Tibial nerve (tissue), 4 donors: ENCODE measurements around the gene ZNF226. TPM values are rescaled to one million over a fixed set of nuclear protein-coding genes. Genes with fewer than 3 reads are reported as not detected.
"Not testable (repeated sequence)": the region's sequence is repeated elsewhere in the genome, so short reads cannot be mapped to it uniquely, and the experiment has no call there.

ENCODE experiments used
- DNase-seq, 2 donors: peaks; one replicate each; pipeline ENCODE4 v3.0.0-alpha.2; 2019; ENCODE audit warnings: low spot score in 2 of 2
- H3K27ac ChIP-seq, 4 donors: fragments of 200-600 bp; sonication (generic) in 3 of 4; one replicate each; pipeline ENCODE4 v1.5.1; 2017 to 2019; ENCODE audit warnings: mild to moderate bottlenecking in 1 of 4
- H3K27me3 ChIP-seq, 2 donors: fragments of 200-600 bp; sonication (generic) in 1 of 2; one replicate each; pipeline versions ENCODE4 v1.5.1 to v1.6.0; 2017 to 2019
- H3K36me3 ChIP-seq, 3 donors: fragments of 200-600 bp; sonication (generic); one replicate each; pipeline ENCODE4 v1.5.1; 2018 to 2019
- H3K4me1 ChIP-seq, 4 donors: fragments of 200-600 bp; sonication (generic) in 3 of 4; one replicate each; pipeline ENCODE4 v1.5.1; 2017 to 2019
- H3K4me3 ChIP-seq, 4 donors: fragments of 200-600 bp; sonication (generic) in 3 of 4; one replicate each; pipeline ENCODE4 v1.5.1; 2017 to 2019; ENCODE audit warnings: mild to moderate bottlenecking in 1 of 4, moderate library complexity in 1 of 4
- H3K9me3 ChIP-seq, 4 donors: fragments of 200-600 bp; sonication (generic) in 3 of 4; one replicate each; pipeline ENCODE4 v1.5.1; 2017 to 2019
- CTCF ChIP-seq, 5 experiments: fragments of 200-600 bp in 3 of 5; fragments of 450-650 bp in 2 of 5; sonication (generic) in 3 of 5; IDR thresholded peaks; one replicate each; pipeline ENCODE4 v1.5.1; 2016 to 2019; ENCODE audit warnings: antibody characterized with exemption in 5 of 5, mild to moderate bottlenecking in 3 of 5, moderate library complexity in 2 of 5
- EP300 ChIP-seq, 2 donors: sonication (generic); formaldehyde crosslinking; IDR thresholded peaks; one replicate each; pipeline ENCODE4 v1.6.1; 2017; ENCODE audit warnings: antibody characterized with exemption in 2 of 2, mild to moderate bottlenecking in 1 of 2
- POLR2A ChIP-seq, 2 donors: fragments of 450-650 bp; IDR thresholded peaks; one replicate each; pipeline ENCODE4 v1.6.1; 2017; ENCODE audit warnings: antibody characterized with exemption in 2 of 2, mild to moderate bottlenecking in 2 of 2, moderate library complexity in 2 of 2
- WGBS, 2 donors: methylation state at CpG; one replicate each; pipeline ENCODE4 v1.1.5; 2018; 5-methylcytosine and 5-hydroxymethylcytosine counted together
- total RNA-seq, 4 donors: library from RNA; depleted of rRNA; stranded (reverse); fragments of >200 nt; gene quantifications; one replicate each; pipeline ENCODE4 v1.1.0, GENCODE V29; 2016

The ZNF226 gene
- total RNA-seq, 4 donors from 2014 or later = 18.0 to 29.1 (median 23.3) TPM

GRCh38 chr19:44196772-44197171 lies 31.9 kb downstream of the ZNF226 start:
- no peak overlapping the region for H3K4me3 ChIP-seq
- H3K4me1 ChIP-seq = no peaks in the 10 kb centered on the region
- no peak for DNase-seq
- no peak overlapping the region for H3K27ac ChIP-seq
- no peak for TF ChIP-seq POLR2A (IDR thresholded peaks at IDR 0.05)
- TF ChIP-seq CTCF (IDR thresholded peaks at IDR 0.05) = no peak
- no peak for TF ChIP-seq EP300 (IDR thresholded peaks at IDR 0.05)
- H3K27me3 ChIP-seq = no peaks in the 10 kb centered on the region
- H3K9me3 ChIP-seq = peaks cover 0 to 67% (median 7%) of the 10 kb centered on the region in 4 donors
- H3K36me3 ChIP-seq = peaks cover 0 to 31% (median 0%) of the 10 kb centered on the region in 3 donors

- Histone ChIP-seq H3K4me1 (peaks cover 0 to 3% (median 0%) of the 10 kb centered on the region in 4 donors), H3K4me3 (no peak overlapping the region), H3K27ac (no peak overlapping the region), H3K9me3 (peaks cover 0 to 70% (median 2%) of the 10 kb centered on the region in 4 donors), H3K36me3 (peaks cover 0 to 8% (median 0%) of the 10 kb centered on the region in 3 donors), H3K27me3 (no peaks in the 10 kb centered on the region)
- 67 to 79% methylated on average over 1 of the region's 1 CpG for WGBS, 2 donors
- no peak for TF ChIP-seq POLR2A (IDR thresholded peaks at IDR 0.05)
- TF ChIP-seq CTCF (IDR thresholded peaks at IDR 0.05) = no peak
- TF ChIP-seq EP300 (IDR thresholded peaks at IDR 0.05) = no peak
- DNase-seq = no peak
Observed at GRCh38 chr19:44202470-44202869, 37.6 kb downstream of the ZNF226 start.

GRCh38 chr19:44202974-44203373 lies 38.1 kb downstream of the ZNF226 start:
- no peak for DNase-seq
- H3K36me3 ChIP-seq = peaks cover 0 to 8% (median 0%) of the 10 kb centered on the region in 3 donors
- 93 to 100% methylated on average over 2 of the region's 2 CpGs for WGBS, 2 donors
- H3K27ac ChIP-seq = no peak overlapping the region
- H3K4me3 ChIP-seq = no peak overlapping the region
- no peaks in the 10 kb centered on the region for H3K27me3 ChIP-seq
- no peak for TF ChIP-seq POLR2A (IDR thresholded peaks at IDR 0.05)
- TF ChIP-seq CTCF (IDR thresholded peaks at IDR 0.05) = no peak
- TF ChIP-seq EP300 (IDR thresholded peaks at IDR 0.05) = no peak
- peaks cover 0 to 5% (median 1%) of the 10 kb centered on the region in 4 donors for H3K4me1 ChIP-seq
- H3K9me3 ChIP-seq = peaks cover 0 to 69% (median 2%) of the 10 kb centered on the region in 4 donors

DNA sequence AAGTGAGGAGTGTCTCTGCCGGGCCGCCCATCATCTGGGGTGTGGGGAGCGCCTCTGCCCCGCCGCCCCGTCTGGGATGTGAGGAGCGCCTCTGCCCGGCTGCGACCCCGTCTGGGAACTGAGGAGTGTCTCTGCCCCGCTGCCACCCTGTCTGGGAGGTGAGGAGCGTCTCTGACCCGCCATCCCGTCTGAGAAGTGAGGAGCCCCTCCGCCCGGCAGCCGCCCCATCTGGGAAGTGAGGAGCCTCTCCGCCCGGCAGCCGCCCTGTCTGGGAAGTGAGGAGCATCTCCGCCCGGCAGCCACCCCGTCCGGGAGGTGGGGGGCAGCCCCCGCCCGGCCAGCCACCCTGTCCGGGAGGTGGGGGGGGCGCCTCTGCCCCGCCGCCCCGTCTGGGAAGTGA lies 39.0 kb downstream of the ZNF226 start:
- WGBS, 2 donors = 92 to 95% methylated on average over 20 to 28 of the region's 31 CpGs
- H3K27ac ChIP-seq, H3K4me3 ChIP-seq, H3K27me3 ChIP-seq, DNase-seq, H3K36me3 ChIP-seq: not testable (repeated sequence)
- Histone ChIP-seq H3K4me1 (peaks cover 0 to 11% (median 2%) of the 10 kb centered on the region in 4 donors), H3K9me3 (peaks cover 0 to 60% (median 2%) of the 10 kb centered on the region in 4 donors)

DNA sequence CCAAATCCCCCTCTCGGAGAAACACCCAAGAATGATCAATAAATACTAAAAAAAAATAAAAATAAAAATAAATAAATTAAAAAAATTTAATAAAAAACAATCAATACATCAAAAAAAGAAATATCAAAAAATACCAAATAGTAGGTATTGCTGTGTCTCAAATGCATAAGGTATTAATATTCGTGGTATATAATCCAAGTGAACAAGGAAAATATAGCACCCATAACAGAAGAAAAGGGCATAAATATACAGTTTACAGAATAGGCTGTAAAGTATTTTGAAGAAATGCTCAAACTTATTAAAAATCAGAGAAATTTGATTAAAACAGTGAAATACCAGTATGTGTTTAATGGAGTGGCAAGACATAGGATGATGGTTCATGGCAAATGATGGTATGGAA lies 39.9 kb downstream of the ZNF226 start:
- Histone ChIP-seq H3K4me3 (no peak overlapping the region), H3K27ac (no peak overlapping the region), H3K4me1 (peaks cover 0 to 11% (median 2%) of the 10 kb centered on the region in 4 donors), H3K27me3 (no peaks in the 10 kb centered on the region), H3K36me3 (no peaks in the 10 kb centered on the region), H3K9me3 (peaks cover 0 to 56% (median 2%) of the 10 kb centered on the region in 4 donors)
- TF ChIP-seq POLR2A (IDR thresholded peaks at IDR 0.05) = no peak
- no peak for TF ChIP-seq EP300 (IDR thresholded peaks at IDR 0.05)
- TF ChIP-seq CTCF (IDR thresholded peaks at IDR 0.05) = no peak
- WGBS, 2 donors = 85% methylated on average over 2 of the region's 2 CpGs
- no peak for DNase-seq
